ENCODE results near the gene PPIB.

The PPIB gene

GRCh38 chr15:64133623-64134344, 29.0 kb downstream of the PPIB start:
- Histone ChIP-seq H3K27me3 (ENCODE audit: insufficient read depth, low read length, poor library complexity, severe bottlenecking) (no peaks in the 10 kb centered on the region), H4K20me1 (ENCODE audit: insufficient read depth, low read length, poor library complexity, severe bottlenecking) (no peaks in the 10 kb centered on the region), H3K9ac (ENCODE audit: low read depth, low read length, poor library complexity, severe bottlenecking) (no peak overlapping the region), H3K4me1 (ENCODE audit: insufficient read depth, low read length, poor library complexity, severe bottlenecking) (no peaks in the 10 kb centered on the region), H3K4me3 (ENCODE audit: low read length, poor library complexity, severe bottlenecking) (no peak overlapping the region), H3K9me2 (replicated peaks; ENCODE audit: low read depth, low read length) (no peaks in the 10 kb centered on the region), H3F3A (ENCODE audit: low read depth) (no peaks in the 10 kb centered on the region), H3K9me3 (ENCODE audit: insufficient read depth, low read depth, low read length) (no peaks in the 10 kb centered on the region), H3K4me2 (ENCODE audit: low read depth, low read length, poor library complexity, severe bottlenecking) (no peak overlapping the region), H3K36me3 (ENCODE audit: insufficient read depth, low read length) (peaks cover 91% of the 10 kb centered on the region; the same call in 1 of the 2 replicates), H3K79me2 (ENCODE audit: insufficient read depth, low read length) (no peaks in the 10 kb centered on the region), H2AFZ (ENCODE audit: low read length) (no peak overlapping the region)
- TF ChIP-seq EZH2phosphoT487 (IDR thresholded peaks at IDR 0.05; ENCODE audit: borderline replicate concordance) (no peak), CTCF (conservative IDR thresholded peaks at IDR 0.05; ENCODE audit: low read length) (no peak)

GRCh38 chr15:64132217-64132616, 30.6 kb downstream of the PPIB start:
- H3K9me2 ChIP-seq (replicated peaks; ENCODE audit: low read depth, low read length), result no peaks in the 10 kb centered on the region
- no peaks in the 10 kb centered on the region for H3K27me3 ChIP-seq (ENCODE audit: insufficient read depth, low read length, poor library complexity, severe bottlenecking)
- H3F3A ChIP-seq (ENCODE audit: low read depth), result no peaks in the 10 kb centered on the region
- no peak for TF ChIP-seq EZH2phosphoT487 (IDR thresholded peaks at IDR 0.05; ENCODE audit: borderline replicate concordance)
- TF ChIP-seq CTCF (conservative IDR thresholded peaks at IDR 0.05; ENCODE audit: low read length), result no peak
- no peak overlapping the region for H2AFZ ChIP-seq (ENCODE audit: low read length)
- H3K4me3 ChIP-seq (ENCODE audit: low read length, poor library complexity, severe bottlenecking), result no peak overlapping the region
- H3K36me3 ChIP-seq (ENCODE audit: insufficient read depth, low read length), result peaks cover 92% of the 10 kb centered on the region
- H3K9ac ChIP-seq (ENCODE audit: low read depth, low read length, poor library complexity, severe bottlenecking), result no peak overlapping the region
- H3K4me2 ChIP-seq (ENCODE audit: low read depth, low read length, poor library complexity, severe bottlenecking), result no peak overlapping the region
- H4K20me1 ChIP-seq (ENCODE audit: insufficient read depth, low read length, poor library complexity, severe bottlenecking), result no peaks in the 10 kb centered on the region
- H3K4me1 ChIP-seq (ENCODE audit: insufficient read depth, low read length, poor library complexity, severe bottlenecking), result no peaks in the 10 kb centered on the region
- H3K9me3 ChIP-seq (ENCODE audit: insufficient read depth, low read depth, low read length), result no peaks in the 10 kb centered on the region
- H3K79me2 ChIP-seq (ENCODE audit: insufficient read depth, low read length), result no peaks in the 10 kb centered on the region

GRCh38 chr15:64131547-64131946, 31.3 kb downstream of the PPIB start:
- no peak overlapping the region for H3K9ac ChIP-seq (ENCODE audit: low read depth, low read length, poor library complexity, severe bottlenecking)
- H3K4me3 ChIP-seq (ENCODE audit: low read length, poor library complexity, severe bottlenecking), result no peak overlapping the region
- no peak overlapping the region for H2AFZ ChIP-seq (ENCODE audit: low read length)
- H4K20me1 ChIP-seq (ENCODE audit: insufficient read depth, low read length, poor library complexity, severe bottlenecking), result no peaks in the 10 kb centered on the region
- no peaks in the 10 kb centered on the region for H3K9me2 ChIP-seq (replicated peaks; ENCODE audit: low read depth, low read length)
- H3K9me3 ChIP-seq (ENCODE audit: insufficient read depth, low read depth, low read length), result no peaks in the 10 kb centered on the region
- no peaks in the 10 kb centered on the region for H3K79me2 ChIP-seq (ENCODE audit: insufficient read depth, low read length)
- H3F3A ChIP-seq (ENCODE audit: low read depth), result no peaks in the 10 kb centered on the region
- H3K36me3 ChIP-seq (ENCODE audit: insufficient read depth, low read length), result peaks cover 92% of the 10 kb centered on the region
- TF ChIP-seq CTCF (conservative IDR thresholded peaks at IDR 0.05; ENCODE audit: low read length) (no peak), EZH2phosphoT487 (IDR thresholded peaks at IDR 0.05; ENCODE audit: borderline replicate concordance) (no peak)
- H3K27me3 ChIP-seq (ENCODE audit: insufficient read depth, low read length, poor library complexity, severe bottlenecking), result no peaks in the 10 kb centered on the region
- no peak overlapping the region for H3K4me2 ChIP-seq (ENCODE audit: low read depth, low read length, poor library complexity, severe bottlenecking)
- H3K4me1 ChIP-seq (ENCODE audit: insufficient read depth, low read length, poor library complexity, severe bottlenecking), result no peaks in the 10 kb centered on the region

All from Loucy (cell line).